HG03196 (cell line): Measurements from ENCODE around the gene EEIG1.

Experiments used
- ATAC-seq: cut with Tn5 transposase; IDR thresholded peaks from one replicate; pipeline ENCODE4 v1.9.1; 2021; ENCODE audit not compliant: unreplicated experiment

Gene EEIG1

DNA sequence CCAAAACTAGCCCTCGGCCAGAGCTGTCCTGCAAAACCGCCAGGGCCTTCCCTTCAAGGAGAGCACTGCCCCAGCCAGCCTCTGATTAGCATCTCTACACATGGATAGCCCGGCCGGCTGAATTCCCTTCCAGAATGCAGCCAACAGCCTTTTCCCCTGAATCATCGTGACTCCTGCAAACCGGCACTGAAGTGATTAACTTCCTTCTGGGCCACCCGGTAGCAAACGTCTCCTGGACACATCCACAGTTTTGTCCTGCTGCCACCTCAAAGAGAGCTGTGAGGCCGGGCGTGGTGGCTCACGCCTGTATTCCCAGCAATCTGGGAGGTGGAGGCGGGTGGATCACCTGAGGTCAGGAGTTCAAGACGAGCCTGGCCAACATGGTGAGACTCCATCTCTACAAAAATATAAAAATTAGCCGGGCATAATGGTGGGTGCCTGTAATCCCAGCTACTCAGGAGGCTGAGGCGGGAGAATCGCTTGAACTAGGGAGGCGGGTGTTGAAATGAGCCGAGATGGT, 21.1 kb upstream of the EEIG1 start:
- no peak for ATAC-seq

DNA sequence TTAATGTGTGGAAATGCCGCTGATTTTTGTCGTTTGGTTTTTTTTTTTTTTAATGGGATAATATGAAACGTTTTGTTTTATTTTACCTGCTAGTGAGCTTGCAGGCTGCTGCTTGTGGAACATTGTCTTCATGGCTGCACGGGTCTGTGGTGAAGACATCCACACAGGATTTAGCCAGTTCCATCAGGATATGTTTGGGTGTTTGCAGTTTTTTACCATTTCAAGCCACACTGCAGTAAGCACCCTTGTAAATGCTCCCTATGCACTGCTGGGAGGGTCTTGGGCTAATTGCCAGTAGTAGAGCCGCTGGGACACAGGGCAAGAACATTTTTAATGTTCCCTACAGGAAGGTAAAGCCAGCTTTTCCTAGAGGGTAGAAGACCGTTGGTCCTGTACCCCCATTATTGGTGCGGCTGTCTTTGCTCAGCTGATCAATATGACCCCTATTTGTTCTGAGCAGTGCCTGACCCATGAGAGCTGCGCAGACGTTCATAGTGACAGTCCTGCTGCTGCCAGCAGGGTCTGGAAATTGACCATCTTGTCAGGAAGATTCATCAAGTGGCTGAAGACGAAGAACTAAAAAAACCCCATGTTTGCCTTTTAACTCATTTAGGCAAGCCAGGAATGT, 20.5 kb upstream of the EEIG1 start:
- ATAC-seq = no peak

DNA sequence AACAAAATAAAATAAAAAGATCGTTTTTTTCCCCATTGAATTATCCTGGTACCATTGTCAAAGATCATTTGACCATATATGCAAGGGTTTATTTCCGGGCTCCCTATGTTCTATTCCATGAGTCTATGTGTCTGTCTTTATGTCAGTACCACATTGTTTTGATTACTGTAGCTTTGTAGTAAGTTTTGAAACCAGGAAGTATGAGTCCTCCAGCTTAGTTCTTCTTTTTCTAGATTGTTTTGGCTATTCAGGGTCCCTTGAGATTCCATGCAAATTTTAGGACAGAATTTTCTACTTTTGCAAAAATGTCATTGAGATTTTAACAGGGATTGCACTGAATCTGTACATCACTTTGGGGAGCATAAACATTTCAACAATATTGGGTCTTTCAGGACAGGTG, 18.7 kb upstream of the EEIG1 start:
- ATAC-seq = no peak

DNA sequence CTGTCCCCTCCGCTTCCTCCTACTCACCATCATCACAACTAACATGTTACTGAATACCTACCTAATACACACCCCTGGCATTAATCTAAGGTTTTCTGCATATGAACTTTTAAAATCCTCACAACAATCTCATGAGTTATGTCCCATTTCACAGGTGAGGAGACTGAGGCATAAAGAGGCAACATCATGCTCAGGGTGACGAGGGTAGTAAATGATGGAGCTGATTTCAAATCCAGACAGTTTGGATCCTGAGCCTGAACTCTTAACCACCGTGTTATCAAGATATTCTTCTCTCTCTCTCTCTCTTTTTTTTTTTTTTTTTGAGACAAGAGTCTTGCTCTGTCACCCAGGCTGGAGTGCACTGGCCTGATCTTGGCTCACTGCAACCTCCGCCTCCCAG, 12.9 kb upstream of the EEIG1 start:
- ATAC-seq = no peak

DNA sequence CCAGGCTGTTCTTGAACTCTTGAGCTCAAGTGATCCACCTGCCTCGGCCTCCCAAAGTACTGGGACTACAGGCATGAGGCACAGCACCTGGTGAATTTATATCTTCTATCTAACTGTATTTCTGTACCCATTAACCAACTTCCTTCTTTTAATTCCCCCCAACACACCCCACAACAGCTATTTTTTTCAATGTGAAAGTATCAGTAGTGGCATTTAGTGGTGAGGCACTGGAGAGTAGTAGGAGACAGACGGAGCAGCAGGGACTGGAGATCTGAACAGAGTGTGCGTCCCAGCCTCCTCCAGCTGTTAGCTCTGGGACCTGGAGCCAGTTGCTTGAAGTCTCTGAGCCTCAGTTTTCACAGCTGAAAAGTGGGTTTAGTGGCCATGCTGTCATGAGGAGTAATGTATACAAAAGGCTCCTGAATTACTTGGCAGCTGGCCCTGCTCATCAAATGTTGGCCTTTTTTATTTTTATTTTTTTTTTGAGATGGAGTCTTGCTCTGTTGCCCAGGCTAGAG, 11.0 kb upstream of the EEIG1 start:
- no peak for ATAC-seq

DNA sequence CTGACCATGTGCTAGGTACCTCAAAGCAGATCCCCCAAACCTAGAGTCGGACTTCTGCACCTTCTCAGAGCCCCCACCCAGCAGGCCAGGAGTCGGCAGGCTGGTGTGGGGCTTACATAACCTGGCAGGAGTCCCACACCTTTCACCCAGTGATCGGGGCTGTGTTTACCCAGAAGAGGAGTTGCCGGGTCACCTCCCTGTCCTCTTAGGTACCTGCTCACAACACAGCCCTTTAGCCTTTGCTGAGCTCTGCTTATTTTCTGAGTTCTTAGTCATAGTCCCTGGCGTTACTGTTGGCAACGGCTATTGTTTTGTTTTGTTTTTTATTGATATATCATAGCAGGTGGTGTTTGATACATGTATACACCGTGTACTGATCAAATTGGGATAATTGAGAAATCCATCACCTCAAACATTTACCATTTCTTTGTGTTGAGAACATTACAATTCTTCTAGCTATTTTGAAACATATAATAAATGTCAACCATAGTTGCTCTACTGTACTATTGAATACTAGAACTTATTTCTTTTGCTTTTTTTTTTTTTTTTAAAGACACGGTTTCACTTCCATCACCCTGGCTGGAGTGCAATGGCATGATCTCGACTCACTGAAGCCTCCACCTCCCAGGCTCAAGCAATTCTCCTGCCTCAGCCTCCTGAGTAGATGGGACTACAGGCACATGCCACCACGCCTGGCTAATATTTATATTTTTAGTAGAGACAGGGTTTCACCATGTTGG, 10.4 kb upstream of the EEIG1 start:
- no peak for ATAC-seq

DNA sequence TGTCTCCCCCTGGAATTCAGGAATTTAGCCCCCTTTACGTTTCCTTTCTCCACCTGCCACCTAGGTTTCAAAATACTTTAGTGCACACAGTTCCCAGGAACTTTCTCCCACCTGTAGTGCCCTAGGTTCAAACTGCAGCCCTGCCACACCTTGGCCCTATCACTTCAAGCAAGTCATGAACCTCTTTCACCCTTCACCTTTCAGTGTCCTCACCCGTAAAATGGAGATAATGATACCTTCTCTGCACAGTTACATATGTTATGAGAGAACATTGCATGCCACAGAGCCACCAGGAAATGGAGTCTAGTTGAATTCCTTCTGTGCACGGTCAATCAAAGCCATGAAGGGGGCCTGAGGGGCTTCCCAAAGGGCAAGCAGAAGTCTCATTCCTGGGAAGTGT, 9.8 kb upstream of the EEIG1 start:
- no peak for ATAC-seq

DNA sequence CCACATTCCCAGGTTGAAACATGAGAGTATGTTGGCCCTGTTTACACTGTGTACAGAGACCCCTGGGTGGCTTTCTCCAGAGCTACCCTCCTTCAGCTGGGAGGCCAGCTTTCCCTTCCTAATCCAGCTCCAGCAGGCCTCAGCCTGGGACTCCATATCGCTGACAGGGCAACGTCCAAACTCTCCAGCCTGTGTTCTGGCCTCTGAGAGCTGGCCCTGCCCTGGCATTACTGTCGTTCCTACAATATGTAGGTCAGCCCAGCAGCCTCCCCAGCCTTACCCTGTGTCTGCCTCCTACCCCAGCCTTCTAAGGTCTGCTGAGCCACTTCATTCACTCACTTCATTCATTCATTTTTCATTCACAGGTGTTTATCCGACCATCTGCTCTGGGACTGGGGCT, 8.3 kb upstream of the EEIG1 start:
- ATAC-seq = no peak

DNA sequence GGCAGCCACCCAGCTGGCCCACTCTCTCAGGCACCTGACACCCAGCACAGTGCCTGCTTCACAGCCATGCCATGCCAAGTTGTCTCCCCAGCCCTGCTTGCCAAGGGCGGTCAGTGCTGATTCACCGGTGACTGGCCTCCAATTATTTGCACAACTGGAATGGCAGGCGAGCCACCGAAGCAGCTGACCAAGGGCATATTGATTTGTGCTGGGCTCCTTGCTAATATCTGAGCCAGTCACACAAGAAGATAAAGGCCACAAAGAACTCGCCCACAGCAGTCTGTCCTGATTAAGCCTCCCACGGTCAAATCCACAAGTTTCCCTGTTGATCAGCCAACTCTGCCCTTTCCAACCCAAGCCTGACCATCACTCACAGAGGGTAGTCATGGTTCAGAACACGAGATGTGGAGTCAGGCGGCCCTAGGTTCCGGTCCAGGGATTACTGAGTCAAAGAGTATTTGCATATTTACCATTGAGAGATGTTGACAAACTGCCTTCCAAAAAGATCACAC, 6.4 kb upstream of the EEIG1 start:
- ATAC-seq = no peak

DNA sequence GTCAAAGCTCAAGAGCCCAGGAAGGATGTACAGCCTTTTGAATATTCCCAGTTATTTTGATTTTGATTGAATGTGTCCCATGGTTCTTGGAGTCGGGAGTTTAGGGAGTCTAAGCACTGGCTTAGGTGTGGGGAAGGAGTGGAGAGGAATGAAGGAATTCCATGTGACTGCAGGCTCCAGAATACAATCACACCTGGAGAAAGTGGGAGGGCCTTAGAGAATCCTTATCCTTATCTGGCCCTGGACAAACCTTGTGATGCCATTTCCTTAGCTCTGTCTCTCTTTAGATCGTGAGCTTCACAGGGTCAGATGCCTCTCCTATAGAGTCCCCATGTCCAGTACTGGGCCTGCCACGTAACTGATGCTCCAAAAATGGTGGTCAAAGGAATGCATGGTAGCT, 4.2 kb upstream of the EEIG1 start:
- no peak for ATAC-seq

DNA sequence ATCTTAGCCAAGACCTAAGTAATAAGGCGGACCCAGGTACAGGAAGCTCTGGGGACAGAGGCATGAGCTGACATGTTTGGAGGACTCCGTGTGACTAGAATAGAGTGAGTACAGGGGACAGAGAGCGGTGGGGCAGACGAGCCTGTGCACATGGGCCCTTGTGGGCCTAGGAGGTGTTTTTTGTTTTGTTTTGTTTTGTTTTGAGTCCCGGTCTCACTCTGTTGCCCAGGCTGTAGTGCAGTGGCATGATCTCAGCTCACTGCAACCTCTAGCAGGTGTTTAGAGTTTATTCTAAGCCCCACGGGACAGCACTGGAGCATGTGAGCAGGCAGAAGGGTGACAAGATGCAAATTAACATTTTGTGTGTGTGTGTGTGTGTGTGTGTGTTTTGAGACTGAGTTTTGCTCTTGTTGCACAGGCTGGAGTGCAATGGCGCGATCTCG, 3.1 kb upstream of the EEIG1 start:
- peak; percentile 35 for ATAC-seq

DNA sequence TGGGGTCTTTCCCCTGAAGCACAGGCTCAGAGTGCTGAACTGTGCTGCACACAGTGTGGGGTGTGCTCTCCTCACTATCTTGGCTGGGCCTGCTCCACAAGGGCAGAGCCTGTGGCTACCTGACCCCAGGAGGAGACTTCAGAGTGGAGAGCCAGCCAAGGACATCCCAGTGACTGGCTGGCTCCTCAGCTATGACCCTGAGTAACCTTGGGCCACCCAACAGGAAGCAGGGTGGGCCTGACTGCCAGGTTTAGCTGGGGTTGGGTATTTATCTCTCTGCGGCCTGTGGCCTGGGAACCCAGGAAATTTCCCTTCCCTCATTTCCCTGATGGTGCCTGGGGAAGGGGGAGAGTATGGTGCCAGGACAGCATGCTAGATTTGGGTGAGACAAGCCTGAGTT, 2.1 kb upstream of the EEIG1 start:
- ATAC-seq = no peak

DNA sequence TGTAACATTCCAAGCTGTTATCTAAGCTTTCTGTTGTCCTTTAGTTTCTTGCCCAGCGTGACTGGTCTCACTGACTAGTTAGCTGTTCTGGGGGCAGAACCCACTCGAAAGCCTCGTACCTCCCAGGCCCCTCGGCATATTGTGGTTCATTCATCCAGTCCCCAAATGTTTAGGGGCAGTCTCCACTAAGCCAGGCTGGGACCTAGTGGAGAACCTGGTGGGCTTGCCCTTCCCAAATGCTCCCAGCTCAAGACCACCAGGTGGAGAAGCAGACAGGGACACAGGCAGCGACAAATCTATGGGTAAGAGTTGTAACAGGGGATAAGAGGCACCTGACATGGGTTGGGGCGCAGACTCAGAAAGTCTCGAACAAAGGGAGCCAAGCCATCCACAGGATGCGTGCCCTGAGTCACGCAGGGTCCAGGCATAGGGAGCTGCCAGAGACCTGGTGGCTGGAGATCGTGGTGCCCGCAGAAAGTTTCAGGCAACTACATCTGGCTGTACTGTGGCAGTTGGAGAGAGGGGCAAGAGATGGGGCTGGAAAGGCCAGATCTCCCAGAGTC, 851 bp upstream of the EEIG1 start:
- no peak for ATAC-seq

DNA sequence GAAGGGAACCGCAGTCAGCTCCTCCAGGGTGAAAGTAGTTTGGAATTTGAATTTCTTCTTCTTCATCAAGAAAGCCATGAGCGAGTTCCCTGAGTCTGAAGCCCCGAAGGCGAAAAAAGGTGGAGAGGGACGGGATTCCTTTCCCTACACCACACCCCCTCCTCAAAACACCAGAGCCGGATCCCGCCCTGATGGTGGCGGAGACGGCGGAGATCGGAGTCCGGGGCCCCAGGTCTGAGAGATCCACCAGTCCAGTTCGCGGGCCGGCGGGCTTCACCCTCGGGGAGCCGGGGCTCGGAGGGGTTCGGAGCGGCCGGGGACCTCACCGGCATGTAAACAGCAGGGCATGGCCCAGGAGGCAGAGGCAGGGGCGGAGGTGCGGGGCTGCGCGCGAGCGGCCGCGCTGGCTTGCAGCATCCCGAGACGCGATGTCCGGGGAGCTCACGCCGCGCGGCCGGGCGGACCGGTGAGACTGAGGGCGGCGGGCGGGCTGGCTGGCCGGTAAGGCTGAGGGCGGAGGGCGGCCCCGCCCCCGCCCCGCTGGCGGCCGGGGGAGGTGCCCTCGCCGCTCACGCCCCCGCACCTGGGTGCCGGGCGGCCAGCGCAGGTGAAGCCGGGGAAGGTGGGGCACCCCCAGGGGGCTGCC, 606 bp downstream of the EEIG1 start:
- peak; percentile 24 for ATAC-seq

DNA sequence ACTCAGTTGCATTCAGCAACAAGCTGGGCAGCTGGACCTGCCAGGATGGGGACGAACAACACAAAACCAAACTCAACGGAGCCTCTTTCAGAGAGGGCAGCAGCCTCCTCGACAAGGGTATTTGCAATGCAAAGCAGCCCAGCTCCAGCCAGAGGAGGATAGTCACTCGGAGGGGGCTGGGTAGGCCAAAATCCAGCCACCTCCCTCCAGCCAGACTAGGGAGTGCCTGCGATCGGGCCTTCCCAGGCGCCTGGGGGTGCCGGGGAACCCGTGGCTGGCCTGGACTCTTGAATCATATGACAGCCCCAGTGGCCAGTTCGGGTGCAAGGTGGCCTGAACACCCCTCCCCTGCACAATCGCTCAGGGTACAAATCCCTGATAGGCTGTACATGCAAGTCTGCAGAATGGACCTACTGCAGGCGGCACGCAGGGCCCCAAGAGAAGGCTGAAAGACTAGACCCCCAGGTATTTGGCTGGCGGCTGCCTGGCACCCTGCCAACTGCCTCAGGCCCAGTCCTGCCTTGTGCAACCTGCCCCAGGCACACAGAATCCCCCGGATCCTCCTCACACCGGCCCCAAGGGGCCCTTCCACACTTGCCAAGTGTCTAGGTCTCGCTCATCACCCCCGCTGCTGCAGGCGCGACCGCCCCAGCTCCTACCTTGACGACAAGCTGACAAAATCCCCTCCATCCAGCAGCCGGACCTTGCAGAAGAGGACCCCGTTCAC, 1.3 kb downstream of the EEIG1 start:
- ATAC-seq = peak; percentile 22

DNA sequence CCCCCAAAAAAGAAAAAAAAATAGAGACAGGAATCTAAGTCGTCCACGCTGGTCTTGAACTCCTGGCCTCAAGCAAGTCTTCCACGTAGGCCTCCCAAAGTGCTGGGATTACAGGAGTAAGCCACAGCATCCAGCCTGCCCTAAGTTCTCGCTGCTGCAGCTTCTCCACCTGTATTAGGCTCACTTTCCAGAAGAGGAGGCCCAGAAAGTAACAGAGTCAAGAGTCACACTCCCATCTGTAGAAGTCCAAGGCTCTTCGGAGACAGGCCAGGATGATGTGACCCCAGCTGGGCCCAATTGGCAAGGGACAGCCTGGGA, 1.8 kb downstream of the EEIG1 start:
- no peak for ATAC-seq

DNA sequence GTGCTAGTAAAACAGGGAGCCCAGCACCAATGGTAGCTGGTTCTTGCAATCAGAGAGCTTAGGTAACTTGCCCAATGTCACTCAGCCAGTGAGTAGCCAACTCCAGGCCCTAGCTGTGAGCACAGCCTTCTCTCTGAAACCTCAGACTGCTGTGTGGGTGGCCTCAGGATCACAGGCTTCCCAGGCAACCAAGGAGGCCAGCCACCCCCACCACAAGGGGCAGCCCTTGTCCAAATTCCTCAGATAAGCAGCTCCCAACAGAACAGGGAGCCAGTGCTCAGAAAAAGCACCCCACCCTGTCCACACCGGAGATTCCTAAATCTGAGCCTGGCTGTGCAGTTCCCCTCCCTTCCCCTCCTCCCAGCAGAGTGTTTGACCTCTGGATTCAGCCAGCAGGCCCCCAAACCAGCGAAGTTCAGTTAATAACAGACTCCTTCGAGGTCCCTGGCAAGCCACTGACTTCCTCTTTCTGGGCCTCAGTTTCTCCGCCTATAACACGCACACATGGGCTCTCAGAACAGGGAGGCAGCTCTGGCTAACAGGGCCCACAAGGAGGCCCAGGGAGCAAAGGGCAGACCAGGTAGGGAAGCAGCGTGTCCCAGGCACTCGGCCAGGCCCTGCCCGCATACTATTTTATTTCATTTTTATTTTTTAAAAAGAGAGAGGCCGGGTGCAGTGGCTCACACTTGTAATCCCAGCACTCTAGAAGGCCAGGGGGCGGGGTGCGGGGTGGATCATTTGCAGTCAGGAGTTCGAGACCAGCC, 2.7 kb downstream of the EEIG1 start:
- no peak for ATAC-seq

DNA sequence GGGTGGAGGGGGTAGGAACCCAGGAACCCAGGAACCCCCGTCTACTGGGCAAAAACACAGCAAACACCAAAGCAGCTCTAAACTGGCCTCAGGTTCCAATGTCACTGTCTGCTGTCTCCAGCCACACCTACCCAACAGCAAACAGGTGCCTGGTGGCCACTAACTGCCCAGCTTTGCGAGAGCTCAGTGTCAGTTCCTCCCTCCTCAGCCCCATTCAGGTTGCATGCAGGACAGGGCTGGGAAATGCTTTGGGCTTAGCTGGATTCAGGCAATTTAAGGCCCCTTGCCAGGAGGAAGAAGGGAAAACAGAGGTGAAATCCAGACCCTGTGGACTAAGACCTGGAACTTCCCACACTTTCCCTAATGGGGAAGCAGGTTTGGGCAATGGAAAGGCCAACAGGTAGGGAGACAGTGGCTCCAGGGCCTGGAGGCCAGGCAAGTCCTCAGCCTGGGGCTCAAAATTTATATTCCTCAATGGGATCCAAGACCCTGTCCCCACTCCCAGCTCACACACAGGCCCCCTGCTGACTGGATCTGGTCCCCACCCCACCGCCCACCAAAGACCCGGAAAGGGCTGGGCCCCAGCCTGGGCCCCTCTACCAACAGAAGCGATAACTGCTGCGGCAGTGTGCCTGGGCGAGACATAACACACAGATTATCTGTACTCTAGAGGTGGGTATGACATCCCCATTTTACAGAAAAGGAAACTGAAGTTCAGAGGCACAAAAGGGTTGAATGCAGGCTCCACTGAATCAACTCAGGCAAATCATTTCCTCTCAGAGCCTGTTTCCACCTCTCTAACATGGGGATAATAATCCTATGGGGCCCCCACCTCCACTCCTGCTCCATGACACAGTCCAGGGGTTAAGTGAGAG, 3.5 kb downstream of the EEIG1 start:
- no peak for ATAC-seq

DNA sequence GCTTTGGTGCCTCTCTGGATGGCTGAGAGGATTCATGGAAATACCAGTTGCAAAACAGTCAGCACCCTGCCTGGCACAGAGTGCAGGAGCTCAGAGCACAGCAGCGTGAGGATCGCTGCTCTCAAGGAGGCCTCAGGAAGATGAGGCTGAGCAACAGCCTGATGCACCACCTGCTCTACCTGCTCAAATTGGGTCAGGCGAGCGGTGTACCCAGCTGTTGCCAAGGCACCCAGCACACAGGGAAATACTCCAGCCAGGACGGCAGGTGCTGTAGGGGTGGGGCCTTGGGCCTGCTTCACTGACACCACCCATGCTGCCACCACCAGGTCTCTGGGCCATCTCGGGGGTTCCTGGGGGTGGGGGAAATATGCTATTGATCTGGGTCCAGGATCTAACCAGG, 4.3 kb downstream of the EEIG1 start:
- no peak for ATAC-seq
